CMK (cell line): ENCODE results near the gene C19orf81.

Experiments
- DNase-seq: peaks from one replicate; pipeline ENCODE4 v3.0.0-alpha.2; 2010; ENCODE audit warnings: low read depth

C19orf81 gene

DNA sequence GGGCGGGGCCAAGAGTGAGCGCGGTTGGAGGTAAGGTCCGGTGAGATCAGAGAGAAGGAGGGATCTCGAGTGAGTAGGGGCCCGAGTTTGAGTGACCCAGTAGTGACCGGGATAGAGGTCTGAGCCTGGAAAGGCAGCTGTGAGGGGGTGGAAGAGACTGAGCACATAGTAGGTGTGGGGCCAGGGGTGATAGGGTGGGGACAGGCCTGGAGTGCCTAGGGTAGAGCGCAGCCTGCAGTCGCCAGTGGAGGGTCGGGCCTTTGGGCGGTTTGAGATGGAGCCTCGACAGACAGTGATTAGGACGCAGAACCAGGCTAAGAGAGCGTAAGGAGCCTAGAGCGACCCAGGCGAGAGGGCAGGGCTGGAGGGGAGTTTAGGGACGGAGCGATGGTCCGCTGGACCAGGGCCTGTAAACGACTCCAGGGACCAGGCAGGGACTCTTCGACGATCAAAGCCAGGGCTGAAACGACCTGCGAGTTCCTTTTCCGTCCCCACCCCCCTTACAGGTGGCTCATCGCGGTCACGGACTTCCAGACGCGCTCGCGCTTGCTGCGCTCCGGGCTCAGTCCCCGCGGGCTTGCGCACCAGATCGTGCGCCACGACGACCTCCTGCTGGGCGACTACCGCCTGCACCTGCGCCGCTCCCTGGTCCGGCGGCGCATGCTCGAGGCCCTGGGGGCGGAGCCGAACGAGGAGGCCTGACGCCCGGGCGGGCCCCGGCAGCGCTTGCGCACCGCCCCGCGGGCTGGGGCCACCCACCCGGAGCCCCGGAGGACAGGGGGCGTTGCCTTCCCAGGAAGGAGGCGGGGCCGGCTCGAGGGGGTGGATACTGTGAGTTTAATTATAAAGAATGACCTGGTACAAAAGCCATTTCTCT, 9.4 kb downstream of the C19orf81 start:
- peak; percentile 88 for DNase-seq

DNA sequence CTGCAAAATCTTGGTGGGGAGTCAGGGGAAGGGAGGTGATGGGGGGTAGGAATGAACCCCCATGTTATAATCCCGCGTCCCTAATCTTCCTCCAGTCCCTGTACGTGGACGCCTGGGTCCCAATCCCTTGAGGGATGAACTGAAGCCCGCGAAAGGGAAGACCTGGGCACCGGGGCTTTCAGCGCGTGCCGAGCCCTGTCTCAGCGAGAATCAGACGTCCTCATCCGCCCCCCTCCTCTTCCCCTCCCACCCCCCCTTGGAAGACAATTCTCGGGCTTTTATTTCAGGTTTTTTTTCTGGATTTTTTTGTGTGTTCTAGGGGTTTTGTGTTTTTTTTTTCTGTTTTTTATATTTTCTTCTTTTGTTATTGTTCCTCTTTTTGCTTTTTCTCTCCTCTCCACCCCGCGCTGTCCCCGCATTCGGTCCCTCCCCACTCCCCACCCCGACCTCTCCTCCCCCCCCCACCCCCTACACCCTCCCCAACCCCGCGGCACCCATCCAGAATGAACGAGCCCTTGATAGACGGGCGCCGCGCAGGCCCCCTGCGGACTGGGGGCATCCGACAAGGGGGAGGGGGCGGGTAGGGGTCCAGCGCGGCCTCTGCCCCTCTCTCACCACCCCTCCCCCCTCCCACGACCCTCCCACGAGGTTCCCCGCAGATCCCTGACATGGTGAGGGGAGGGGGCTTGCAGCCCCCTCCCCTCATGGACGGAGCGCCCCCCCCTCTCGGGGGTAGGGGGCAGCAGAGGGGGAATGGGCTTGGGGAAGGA, 10.3 kb downstream of the C19orf81 start:
- DNase-seq = no peak

DNA sequence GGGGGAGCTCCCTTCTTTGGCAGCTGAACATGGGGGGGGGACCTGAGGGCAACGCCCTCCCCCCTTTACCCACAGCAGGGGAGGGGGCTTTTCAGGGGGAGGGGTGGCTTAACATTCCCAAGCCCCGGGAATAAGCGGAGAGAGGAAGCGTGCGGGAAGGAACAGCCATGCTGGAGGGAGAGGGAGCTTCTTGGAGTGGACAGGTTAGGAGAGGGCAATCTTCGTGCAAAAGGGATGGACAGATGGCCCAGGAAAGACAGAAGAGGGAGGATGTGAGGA, 10.8 kb downstream of the C19orf81 start:
- DNase-seq = no peak

DNA sequence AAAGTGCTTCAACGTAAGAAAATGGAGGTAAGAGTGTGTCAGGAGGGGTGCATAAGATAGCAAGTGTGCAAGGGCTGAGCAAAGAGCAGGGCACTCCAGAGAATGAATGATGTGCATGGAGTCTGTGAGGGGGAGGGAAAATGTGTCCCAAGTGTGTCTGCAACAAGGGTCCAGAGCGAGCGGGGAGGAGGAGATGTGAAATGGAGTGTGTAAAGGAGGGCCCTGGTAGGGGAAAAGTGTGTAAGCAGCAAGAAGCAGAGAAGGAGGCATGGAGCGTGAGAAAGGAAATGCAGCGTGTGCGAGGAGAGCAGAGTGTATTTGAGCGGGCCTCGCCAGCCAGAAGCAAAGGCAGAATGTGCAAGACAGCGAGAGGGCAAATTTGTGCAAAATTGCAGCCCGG, 11.8 kb downstream of the C19orf81 start:
- no peak for DNase-seq

GRCh38 chr19:50661766-50662650, 12.8 kb downstream of the C19orf81 start:
- DNase-seq = no peak

- no peak for DNase-seq
Observed at GRCh38 chr19:50662651-50663481, 13.6 kb downstream of the C19orf81 start.

GRCh38 chr19:50663482-50663790, 14.2 kb downstream of the C19orf81 start:
- DNase-seq = no peak

- no peak for DNase-seq
Observed at GRCh38 chr19:50664204-50664603, 15.0 kb downstream of the C19orf81 start.

- DNase-seq = no peak
Observed at GRCh38 chr19:50666346-50667176, 17.3 kb downstream of the C19orf81 start.

DNA sequence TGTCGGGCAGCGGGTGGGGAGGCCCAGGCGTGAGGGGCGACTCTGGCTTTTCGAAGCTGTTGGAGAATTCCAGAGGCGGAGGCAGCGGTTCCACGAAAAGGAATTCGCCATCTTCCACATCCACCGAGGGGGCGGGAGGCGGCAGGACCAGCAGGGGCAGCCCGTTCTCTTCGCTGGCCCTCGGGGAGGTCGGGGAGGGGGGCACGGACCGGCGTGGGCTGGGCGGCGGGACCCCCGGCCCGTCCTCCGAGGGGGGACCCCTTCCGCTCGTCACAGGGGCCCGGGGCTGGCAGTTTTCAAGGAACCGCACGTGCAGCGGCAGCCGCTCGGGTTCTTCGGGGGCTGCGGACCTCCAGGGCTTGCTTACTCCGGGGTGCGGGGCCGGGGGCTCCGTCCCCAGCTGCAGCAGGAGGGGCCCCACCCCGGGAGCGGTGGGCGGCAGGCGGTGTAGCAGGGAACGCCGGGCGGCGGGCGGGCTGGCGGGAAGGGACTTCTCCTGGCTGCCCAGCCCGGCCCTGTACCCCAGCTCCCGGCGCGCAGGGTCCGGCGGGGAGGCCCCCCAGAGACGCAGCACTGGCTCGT, 18.0 kb downstream of the C19orf81 start:
- no peak for DNase-seq

GRCh38 chr19:50667759-50668231, 18.6 kb downstream of the C19orf81 start:
- no peak for DNase-seq

- no peak for DNase-seq
Observed at GRCh38 chr19:50668416-50668815, 19.2 kb downstream of the C19orf81 start.

GRCh38 chr19:50668879-50669278, 19.6 kb downstream of the C19orf81 start:
- no peak for DNase-seq

DNA sequence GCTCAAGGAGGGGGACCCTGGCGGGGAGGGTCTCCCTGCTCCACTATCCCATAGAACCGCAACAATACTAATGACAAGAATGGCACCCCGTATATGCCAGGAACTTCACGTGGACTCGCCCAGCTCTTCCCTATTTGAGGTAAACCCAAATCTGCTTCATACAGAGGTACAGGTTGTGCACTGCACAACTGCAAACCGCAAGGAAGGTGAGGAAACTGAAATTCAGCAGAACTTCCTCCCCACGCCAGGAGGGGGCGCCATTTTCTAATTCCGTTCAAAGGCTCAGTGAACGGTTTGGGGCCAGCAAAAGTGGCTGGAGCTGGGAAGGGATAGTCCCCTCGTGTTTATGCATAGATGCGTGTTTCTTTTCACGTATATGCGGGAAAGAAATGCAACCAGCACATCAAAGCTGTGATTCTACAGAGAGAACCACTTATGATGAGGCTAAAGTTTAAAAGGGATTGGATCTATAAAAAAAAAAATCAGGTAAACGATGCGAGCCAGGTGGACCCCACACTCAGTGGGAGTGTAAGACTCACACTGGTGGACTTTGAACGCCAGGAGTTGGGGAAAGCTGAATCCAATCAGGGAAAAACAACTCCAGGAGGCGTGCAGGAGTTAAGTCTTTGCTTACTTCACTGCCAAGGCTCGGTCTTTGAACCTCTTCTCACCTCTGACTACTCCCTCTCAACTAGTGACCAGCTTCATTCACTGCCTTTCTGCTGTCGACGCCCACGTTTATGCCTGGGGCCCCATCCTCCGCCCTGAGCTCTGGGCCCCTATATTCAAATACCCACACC, 20.3 kb downstream of the C19orf81 start:
- DNase-seq = no peak

DNA sequence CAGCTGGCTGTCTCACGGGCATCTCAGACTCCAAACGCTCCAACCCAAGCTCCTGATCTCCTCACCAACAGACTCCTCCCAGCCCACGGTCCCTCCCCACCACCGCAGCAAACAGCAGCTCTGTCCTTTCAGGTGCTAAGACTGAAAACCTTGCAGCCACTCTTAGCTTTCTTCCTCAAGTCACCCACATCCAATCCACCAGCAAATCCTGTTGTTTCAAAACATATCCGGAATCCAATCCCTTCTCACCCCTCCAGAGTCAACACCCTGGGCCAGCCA, 20.8 kb downstream of the C19orf81 start:
- no peak for DNase-seq

- no peak for DNase-seq
Observed at GRCh38 chr19:50673118-50673517, 23.9 kb downstream of the C19orf81 start.

- no peak for DNase-seq
Observed at GRCh38 chr19:50676625-50677197, 27.5 kb downstream of the C19orf81 start.

DNA sequence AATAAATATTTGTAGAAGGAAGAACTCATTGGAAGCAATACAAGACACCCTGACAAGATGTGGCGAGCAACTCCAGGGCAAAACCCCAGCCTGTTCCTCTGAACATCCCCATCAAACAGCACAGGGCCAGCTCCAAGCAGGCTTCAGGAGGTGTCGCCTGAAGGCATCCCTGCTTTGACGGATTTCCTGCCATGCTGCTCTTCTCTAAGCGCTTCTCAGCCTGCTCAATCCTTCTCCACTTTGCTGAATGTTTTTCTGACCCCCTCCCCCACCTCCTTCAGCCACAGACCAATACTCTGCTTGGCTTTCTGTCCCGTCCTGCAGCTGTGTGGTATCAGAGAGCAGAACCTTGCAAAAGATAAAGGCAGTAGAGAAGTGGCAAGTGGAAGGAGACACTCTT, 28.4 kb downstream of the C19orf81 start:
- DNase-seq = no peak

DNA sequence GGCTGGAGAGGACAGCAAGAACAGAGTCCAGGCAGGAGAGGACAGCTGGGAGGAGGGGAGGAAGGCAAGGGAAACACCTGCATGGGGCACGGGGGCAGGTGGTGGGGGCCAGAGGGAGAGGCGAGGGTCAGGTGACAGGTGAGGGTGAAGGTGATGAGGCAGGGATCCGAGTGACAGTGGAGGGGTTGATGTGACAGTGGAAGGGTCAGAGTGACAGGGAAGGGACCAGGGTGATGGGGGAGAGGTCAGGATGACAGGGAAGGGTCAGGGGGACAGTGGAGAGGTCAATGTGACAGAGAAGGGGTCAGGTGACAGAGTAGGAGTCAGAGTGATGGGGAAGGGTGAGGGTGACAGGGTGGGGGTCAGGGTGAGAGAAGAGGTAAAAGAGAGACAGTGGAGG, 29.1 kb downstream of the C19orf81 start:
- no peak for DNase-seq
